ENCODE results near the gene FIBCD1.

The FIBCD1 gene

DNA sequence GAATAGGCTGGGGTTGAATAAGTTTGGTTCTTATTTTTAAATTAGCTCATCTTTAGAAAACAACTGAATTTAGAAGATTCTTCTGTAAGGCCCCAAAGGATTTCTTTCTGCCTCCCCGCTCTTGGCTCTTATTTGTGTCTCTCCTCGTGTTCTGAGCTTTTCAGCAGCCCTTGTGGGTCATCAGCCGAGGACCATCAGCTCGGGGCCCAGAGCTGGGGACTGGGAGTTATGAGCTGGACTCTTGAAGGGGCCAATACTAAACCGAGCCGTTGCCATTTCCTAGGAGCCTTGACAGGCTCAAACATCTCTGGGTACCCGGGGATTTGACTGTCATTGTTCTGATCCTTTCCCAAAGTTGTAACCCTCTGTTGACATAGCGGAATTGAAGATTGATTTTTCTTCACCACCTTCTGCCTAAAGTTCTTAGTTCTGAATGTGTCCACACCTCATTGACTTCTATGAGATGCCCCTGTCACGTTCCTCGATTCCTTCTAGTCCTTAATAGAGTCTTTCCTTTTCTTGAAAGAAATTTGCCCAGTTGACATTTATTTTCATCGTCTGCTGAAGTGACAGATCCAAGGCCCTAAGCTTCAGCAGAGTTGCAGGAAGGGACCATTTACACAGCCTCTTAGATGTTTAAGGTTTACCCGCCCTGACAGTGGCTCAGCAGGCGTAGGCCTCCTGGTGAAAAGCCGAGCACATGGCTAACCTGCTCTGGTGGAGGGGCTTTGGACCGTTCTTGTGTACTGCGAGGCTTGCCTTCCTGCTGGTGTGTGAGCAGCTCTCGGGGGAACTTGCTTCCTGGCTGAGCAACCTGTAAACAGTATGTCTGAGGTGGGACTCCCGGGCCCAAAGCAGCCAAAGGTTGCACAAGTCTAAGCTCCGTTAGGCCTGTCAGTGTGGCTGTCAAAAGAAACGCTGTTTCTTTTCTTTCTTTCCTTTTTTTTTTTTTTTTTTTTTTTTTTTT lies 80.0 kb downstream of the FIBCD1 start:
- DNase-seq (ENCODE audit: low read depth), result no peak

DNA sequence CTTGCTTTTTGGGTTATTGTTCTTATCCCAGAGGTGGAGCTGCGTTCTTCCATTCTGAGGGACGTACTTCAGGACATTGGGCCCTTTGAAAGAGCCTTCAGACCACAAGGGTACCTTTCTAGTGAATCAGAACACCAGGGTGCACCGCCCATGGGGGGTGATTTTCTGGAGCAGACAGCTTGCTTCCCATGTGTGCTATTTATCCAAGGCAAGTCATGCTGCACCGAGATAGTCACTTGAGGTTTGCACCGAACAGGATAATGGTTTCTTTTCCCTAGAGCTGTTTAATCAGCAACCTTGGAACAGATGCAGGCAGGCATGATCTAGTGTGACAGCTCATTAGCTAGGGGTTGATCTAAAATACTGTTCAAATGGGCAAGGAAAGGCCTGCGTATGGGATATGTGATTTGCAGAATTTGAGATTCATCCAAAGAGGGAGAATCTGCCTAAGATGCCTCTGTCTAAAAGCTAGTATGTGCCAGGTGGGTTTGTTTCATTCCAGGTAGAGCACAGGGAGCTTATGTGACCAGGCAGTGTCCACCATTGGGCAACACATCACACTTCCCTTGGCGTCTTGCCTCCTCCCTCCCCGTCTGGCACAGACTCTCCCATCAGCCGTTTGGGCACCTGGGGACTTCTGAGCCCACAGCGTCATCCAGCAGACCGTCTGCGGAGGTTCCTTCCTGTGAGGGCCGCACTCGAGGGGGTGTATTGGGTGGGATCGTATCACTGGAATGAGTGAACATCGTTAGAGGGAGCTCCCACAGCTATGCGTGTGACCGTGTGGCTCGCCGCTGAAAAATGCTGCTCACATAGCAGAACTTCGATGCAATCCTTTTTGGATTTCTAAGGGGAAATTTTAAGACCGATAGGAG lies 80.9 kb downstream of the FIBCD1 start:
- DNase-seq (ENCODE audit: low read depth), result no peak

DNA sequence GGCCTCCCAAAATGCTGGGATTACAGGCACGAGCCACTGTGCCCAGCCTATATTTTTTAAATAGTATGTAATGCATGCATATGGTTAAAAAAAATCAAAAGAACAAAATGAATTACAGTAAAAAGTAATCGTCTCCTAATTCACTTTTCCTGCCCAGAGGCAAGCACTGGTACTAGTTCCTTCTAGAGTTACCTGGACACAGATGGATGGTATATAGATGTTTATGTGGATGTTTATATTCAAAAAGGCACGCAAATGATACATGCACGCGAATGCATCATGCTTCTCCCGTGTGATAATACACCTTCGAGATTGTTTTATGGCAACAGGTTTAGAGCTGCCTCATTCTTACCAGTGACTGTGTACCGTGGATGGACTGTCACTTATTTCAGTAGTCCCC lies 82.6 kb downstream of the FIBCD1 start:
- DNase-seq (ENCODE audit: low read depth), result no peak

DNA sequence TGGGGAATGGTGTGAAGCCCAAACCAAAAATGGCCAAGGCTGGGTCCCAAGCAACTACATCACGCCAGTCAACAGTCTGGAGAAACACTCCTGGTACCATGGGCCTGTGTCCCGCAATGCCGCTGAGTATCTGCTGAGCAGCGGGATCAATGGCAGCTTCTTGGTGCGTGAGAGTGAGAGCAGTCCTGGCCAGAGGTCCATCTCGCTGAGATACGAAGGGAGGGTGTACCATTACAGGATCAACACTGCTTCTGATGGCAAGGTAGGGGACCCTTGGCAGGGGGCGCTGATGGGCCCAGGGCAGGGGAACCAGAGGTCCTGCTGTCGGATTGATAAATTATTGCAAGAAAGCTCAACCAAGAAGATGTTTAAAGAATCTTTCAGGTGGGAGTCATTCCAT lies 84.2 kb downstream of the FIBCD1 start:
- DNase-seq (ENCODE audit: low read depth), result no peak

DNA sequence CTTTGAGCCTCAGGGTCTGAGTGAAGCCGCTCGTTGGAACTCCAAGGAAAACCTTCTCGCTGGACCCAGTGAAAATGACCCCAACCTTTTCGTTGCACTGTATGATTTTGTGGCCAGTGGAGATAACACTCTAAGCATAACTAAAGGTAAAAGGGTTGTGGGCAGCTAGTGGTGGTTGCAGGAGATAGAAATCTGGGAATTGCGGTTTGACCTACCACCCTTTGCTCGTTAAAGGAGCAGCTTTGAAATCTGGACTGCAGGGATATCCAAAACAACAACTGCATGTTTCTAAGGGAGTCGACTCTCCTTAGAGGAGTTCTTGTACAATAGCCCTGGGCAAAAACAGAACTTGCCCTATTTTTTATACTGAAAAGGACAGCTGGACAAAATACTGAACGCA lies 85.0 kb downstream of the FIBCD1 start:
- no peak for DNase-seq (ENCODE audit: low read depth)

DNA sequence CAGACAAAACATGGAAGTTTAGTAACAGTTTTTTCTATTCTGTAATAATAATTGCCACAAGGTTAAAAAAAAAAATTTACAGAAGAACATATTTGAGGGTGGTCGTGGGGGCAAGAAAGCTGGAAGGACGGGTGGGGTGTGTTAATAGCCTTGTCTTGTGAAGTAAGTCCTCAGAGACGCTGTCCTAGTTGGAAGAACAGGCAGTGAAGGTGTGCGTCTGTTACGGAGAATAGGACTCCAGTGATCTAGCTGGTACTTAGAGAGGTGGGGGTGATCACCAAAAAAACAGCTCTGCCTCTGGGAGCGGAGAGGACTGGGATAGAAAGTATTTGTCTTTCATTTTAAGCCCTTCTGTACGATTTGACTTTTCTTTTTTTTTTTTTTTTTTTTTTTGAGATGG lies 86.2 kb downstream of the FIBCD1 start:
- no peak for DNase-seq (ENCODE audit: low read depth)
